Gastroesophageal sphincter (tissue), 3 donors: ENCODE measurements around the gene ZEB2.

Source experiments
- EP300 ChIP-seq: sonication (generic); formaldehyde crosslinking; IDR thresholded peaks from one replicate; pipeline ENCODE4 v1.6.1; 2017; ENCODE audit warnings: antibody characterized with exemption, mild to moderate bottlenecking
- POLR2A ChIP-seq, 2 donors: fragments of 450-650 bp; IDR thresholded peaks; one replicate each; pipeline ENCODE4 v1.6.1; 2017; ENCODE audit warnings: antibody characterized with exemption in 2 of 2, mild to moderate bottlenecking in 2 of 2, moderate library complexity in 1 of 2
- POLR2AphosphoS5 ChIP-seq: sonication (generic); formaldehyde crosslinking; IDR thresholded peaks from one replicate; pipeline ENCODE4 v1.6.1; 2017; ENCODE audit warnings: antibody characterized with exemption
- TF ChIP-seq, protein P1 (sequence below), 4 experiments: fragments of 200-600 bp in 2 of 4; fragments of 450-650 bp in 2 of 4; sonication (generic) in 1 of 4; IDR thresholded peaks; one replicate each; pipeline ENCODE4 v1.5.1; 2017 to 2019; ENCODE audit warnings: antibody characterized with exemption in 4 of 4, mild to moderate bottlenecking in 2 of 4, moderate library complexity in 2 of 4

DNA sequence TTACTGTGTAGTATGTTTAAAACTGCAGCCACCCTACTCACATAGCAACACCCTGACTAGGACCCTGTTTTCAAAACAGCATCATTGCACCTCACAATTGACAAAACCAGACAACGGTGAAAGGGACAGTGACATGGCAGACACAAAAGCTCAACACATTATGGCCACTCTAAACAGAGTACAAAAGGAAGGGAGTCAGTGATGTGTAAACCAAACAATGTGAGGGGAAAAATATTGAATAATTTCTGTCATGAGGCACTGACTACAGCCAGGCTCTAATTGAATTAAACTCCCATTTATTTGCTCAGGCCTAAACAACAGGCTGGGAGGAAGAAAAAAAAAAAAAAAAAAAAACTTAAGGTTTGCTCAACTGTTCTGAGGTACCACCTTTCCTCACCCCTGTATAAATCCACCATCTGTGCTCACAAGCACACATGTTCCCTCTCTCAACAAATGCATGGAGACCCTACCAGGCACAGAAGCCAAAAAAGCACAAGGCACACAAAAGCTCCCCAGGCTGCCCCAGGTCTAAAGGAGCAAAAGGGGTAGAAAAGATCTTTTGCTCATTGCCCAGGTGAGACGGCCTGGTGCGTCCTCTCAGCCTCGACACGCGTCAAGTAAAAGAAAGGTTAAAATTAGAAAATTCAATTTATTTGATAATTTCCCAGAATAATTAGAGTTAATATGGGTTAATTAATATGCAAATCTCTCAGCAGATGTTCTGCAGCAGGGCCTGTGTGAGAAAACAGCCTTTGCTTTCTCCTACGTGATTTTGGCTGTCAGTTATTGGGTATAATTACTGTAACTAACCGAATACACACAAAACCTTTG is 80.9 kb downstream of the ZEB2 start:
- TF ChIP-seq, protein P1, sequence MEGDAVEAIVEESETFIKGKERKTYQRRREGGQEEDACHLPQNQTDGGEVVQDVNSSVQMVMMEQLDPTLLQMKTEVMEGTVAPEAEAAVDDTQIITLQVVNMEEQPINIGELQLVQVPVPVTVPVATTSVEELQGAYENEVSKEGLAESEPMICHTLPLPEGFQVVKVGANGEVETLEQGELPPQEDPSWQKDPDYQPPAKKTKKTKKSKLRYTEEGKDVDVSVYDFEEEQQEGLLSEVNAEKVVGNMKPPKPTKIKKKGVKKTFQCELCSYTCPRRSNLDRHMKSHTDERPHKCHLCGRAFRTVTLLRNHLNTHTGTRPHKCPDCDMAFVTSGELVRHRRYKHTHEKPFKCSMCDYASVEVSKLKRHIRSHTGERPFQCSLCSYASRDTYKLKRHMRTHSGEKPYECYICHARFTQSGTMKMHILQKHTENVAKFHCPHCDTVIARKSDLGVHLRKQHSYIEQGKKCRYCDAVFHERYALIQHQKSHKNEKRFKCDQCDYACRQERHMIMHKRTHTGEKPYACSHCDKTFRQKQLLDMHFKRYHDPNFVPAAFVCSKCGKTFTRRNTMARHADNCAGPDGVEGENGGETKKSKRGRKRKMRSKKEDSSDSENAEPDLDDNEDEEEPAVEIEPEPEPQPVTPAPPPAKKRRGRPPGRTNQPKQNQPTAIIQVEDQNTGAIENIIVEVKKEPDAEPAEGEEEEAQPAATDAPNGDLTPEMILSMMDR (IDR thresholded peaks at IDR 0.05) = no peak
- TF ChIP-seq POLR2A (IDR thresholded peaks at IDR 0.05) (no peak), POLR2AphosphoS5 (no peak), EP300 (no peak)
